Progenitor cell of endocrine pancreas (in vitro differentiated cells): ENCODE results near the gene TMEM52. TPM values are rescaled to one million over a fixed set of nuclear protein-coding genes. Genes with fewer than 3 reads are reported as not detected.

Source experiments
- DNase-seq: peaks from one replicate; pipeline ENCODE4 v3.0.0; 2021; ENCODE audit warnings: low spot score; ENCODE audit not compliant: unreplicated experiment
- H3K27ac Mint-ChIP-seq: 2 replicates; pipeline ENCODE4 v1.8.0; 2021; ENCODE audit warnings: mild to moderate bottlenecking, moderate library complexity, mixed read lengths
- H3K27me3 Mint-ChIP-seq: 2 replicates; pipeline ENCODE4 v1.8.0; 2021; ENCODE audit warnings: mixed read lengths
- H3K36me3 Mint-ChIP-seq: 2 replicates; pipeline ENCODE4 v1.8.0; 2022; ENCODE audit warnings: mixed read lengths; ENCODE audit not compliant: insufficient read depth
- H3K4me1 Mint-ChIP-seq: 2 replicates; pipeline ENCODE4 v1.8.0; 2021; ENCODE audit warnings: low read depth, mixed read lengths
- H3K4me3 Mint-ChIP-seq: 2 replicates; pipeline ENCODE4 v1.8.0; 2021; ENCODE audit warnings: low read depth, mild to moderate bottlenecking, moderate library complexity, mixed read lengths
- H3K9me3 Mint-ChIP-seq: 2 replicates; pipeline ENCODE4 v1.8.0; 2021; ENCODE audit warnings: low read depth, mixed read lengths
- CTCF ChIP-seq: fragments of 200-600 bp; sonication (generic); IDR thresholded peaks from one replicate; pipeline ENCODE4 v1.5.0; 2021; ENCODE audit warnings: antibody characterized with exemption, mild to moderate bottlenecking; ENCODE audit not compliant: unreplicated experiment
- total RNA-seq: library from RNA; stranded (reverse); gene quantifications from 2 replicates; pipeline ENCODE4 v1.2.1, GENCODE V29; 2021

TMEM52 gene
- total RNA-seq, 1 donor from 2014 or later, result 1.9 TPM

GRCh38 chr1:1915911-1916840 is 2.9 kb downstream of the TMEM52 start:
- Mint-ChIP-seq H3K4me3 (no peak overlapping the region), H3K9me3 (no peaks in the 10 kb centered on the region), H3K36me3 (no peaks in the 10 kb centered on the region), H3K4me1 (no peaks in the 10 kb centered on the region), H3K27me3 (peaks cover 29% of the 10 kb centered on the region), H3K27ac (no peak overlapping the region)
- no peak for DNase-seq
- TF ChIP-seq CTCF, result no peak

GRCh38 chr1:1914971-1915692 is 3.9 kb downstream of the TMEM52 start, which contains the start of gene CALML6:
CALML6 (plus strand) TSS chr1:1915260; CDS start chr1:1915281, 21 bp downstream.
- H3K36me3 Mint-ChIP-seq, result no peaks in the 10 kb centered on the region
- no peak within 1 kb of the TSS for H3K27ac Mint-ChIP-seq
- no peak within 1 kb of the TSS for H3K4me3 Mint-ChIP-seq
- no peak for DNase-seq
- no peak for TF ChIP-seq CTCF
- H3K4me1 Mint-ChIP-seq, result peaks cover 1% of the 10 kb centered on the region
- no peaks in the 10 kb centered on the region for H3K9me3 Mint-ChIP-seq
- H3K27me3 Mint-ChIP-seq, result peaks cover 33% of the 10 kb centered on the region

GRCh38 chr1:1914101-1914970 is 4.7 kb downstream of the TMEM52 start:
- H3K4me3 Mint-ChIP-seq, result no peak overlapping the region
- H3K9me3 Mint-ChIP-seq, result no peaks in the 10 kb centered on the region
- peaks cover 36% of the 10 kb centered on the region for H3K27me3 Mint-ChIP-seq
- H3K27ac Mint-ChIP-seq, result peak overlapping the region; percentile 67
- DNase-seq, result no peak
- no peaks in the 10 kb centered on the region for H3K36me3 Mint-ChIP-seq
- no peak for TF ChIP-seq CTCF
- peaks cover 4% of the 10 kb centered on the region for H3K4me1 Mint-ChIP-seq

- H3K4me1 Mint-ChIP-seq, result peaks cover 4% of the 10 kb centered on the region
- no peaks in the 10 kb centered on the region for H3K36me3 Mint-ChIP-seq
- H3K27me3 Mint-ChIP-seq, result peaks cover 25% of the 10 kb centered on the region
- H3K27ac Mint-ChIP-seq, result no peak overlapping the region
- no peaks in the 10 kb centered on the region for H3K9me3 Mint-ChIP-seq
- no peak overlapping the region for H3K4me3 Mint-ChIP-seq
- TF ChIP-seq CTCF, result no peak
- no peak for DNase-seq
Observed at GRCh38 chr1:1911350-1912041, 7.6 kb downstream of the TMEM52 start.
